HL-60/S4 treated with phorbol 12-myristate 13-acetate at 8.2 ng/mL for 4 days and 3 days (cell line): ENCODE measurements around the gene ARHGEF4.

Source experiments
- in situ Hi-C: fragments of 300-500 bp; cut with MboI; formaldehyde crosslinking; loops from 2 replicates; pipeline ENCODE4 v1.15.0; 2022; ENCODE audit warnings: low sequenced_read_pairs

Gene ARHGEF4

GRCh38 chr2:130834931-130835765 is 1.6 kb upstream of the ARHGEF4 start:
- in situ Hi-C loops, result no loop called here

GRCh38 chr2:130835766-130836015 is 1.0 kb upstream of the ARHGEF4 start:
- in situ Hi-C loops, result no loop called here

GRCh38 chr2:130837175-130837810 is 579 bp downstream of the ARHGEF4 start:
- in situ Hi-C loops, result no loop called here

GRCh38 chr2:130837811-130838565 is 1.3 kb downstream of the ARHGEF4 start:
- in situ Hi-C loops, result no loop called here

- in situ Hi-C loops, result no loop called here
Observed at GRCh38 chr2:130839011-130839780, 2.5 kb downstream of the ARHGEF4 start.

- in situ Hi-C loops, result no loop called here
Observed at GRCh38 chr2:130840506-130840905, 3.8 kb downstream of the ARHGEF4 start.

GRCh38 chr2:130841741-130842365 is 5.1 kb downstream of the ARHGEF4 start:
- in situ Hi-C loops, result no loop called here

GRCh38 chr2:130842770-130843169 is 6.1 kb downstream of the ARHGEF4 start:
- in situ Hi-C loops, result no loop called here

GRCh38 chr2:130843321-130843985 is 6.7 kb downstream of the ARHGEF4 start:
- in situ Hi-C loops, result no loop called here

GRCh38 chr2:130844161-130844560 is 7.4 kb downstream of the ARHGEF4 start:
- in situ Hi-C loops, result no loop called here

- in situ Hi-C loops, result no loop called here
Observed at GRCh38 chr2:130845505-130846085, 8.9 kb downstream of the ARHGEF4 start.

- in situ Hi-C loops, result no loop called here
Observed at GRCh38 chr2:130846233-130846632, 9.5 kb downstream of the ARHGEF4 start.

- in situ Hi-C loops, result no loop called here
Observed at GRCh38 chr2:130846686-130847375, 10.1 kb downstream of the ARHGEF4 start.

GRCh38 chr2:130847776-130848525 is 11.2 kb downstream of the ARHGEF4 start:
- in situ Hi-C loops, result no loop called here

- in situ Hi-C loops, result no loop called here
Observed at GRCh38 chr2:130848526-130849210, 12.0 kb downstream of the ARHGEF4 start.

- in situ Hi-C loops, result no loop called here
Observed at GRCh38 chr2:130849896-130850787, 13.4 kb downstream of the ARHGEF4 start.
